Trophoblast cell (in vitro differentiated cells and primary cell): ENCODE measurements around the gene HOXD4.

Experiments
- DNase-seq, 2 donors: peaks; one replicate each; pipeline ENCODE4 v3.0.0-alpha.2; 2016
- H2AFZ ChIP-seq: 2 replicates; pipeline ENCODE4 v1.6.1; 2013; ENCODE audit warnings: low read length, moderate library complexity, mild to moderate bottlenecking; ENCODE audit not compliant: insufficient read depth, poor library complexity
- H2AK5ac ChIP-seq: 2 replicates; pipeline ENCODE4 v1.6.1; 2013; ENCODE audit warnings: mild to moderate bottlenecking, low read length
- H2BK120ac ChIP-seq: 2 replicates; pipeline ENCODE4 v1.6.1; 2013; ENCODE audit warnings: low read length, mild to moderate bottlenecking, moderate library complexity; ENCODE audit not compliant: insufficient read depth, poor library complexity
- H2BK12ac ChIP-seq: 2 replicates; pipeline ENCODE4 v1.6.1; 2013; ENCODE audit warnings: mild to moderate bottlenecking, low read length, moderate library complexity
- H2BK5ac ChIP-seq: 2 replicates; pipeline ENCODE4 v1.6.1; 2013; ENCODE audit warnings: low read length, low read depth, moderate library complexity, mild to moderate bottlenecking; ENCODE audit not compliant: poor library complexity
- H3K14ac ChIP-seq: 2 replicates; pipeline ENCODE4 v1.6.1; 2013; ENCODE audit warnings: mild to moderate bottlenecking, low read length
- H3K18ac ChIP-seq: 2 replicates; pipeline ENCODE4 v1.6.1; 2013; ENCODE audit warnings: mild to moderate bottlenecking, low read length
- H3K23ac ChIP-seq: 2 replicates; pipeline ENCODE4 v1.6.1; 2013; ENCODE audit warnings: low read length
- H3K27ac ChIP-seq: 2 replicates; pipeline ENCODE4 v1.5.1; 2013; ENCODE audit warnings: low read depth, mild to moderate bottlenecking, inconsistent platforms, low read length, moderate library complexity
- H3K27me3 ChIP-seq: 2 replicates; pipeline ENCODE4 v1.6.1; 2013; ENCODE audit warnings: inconsistent platforms, mild to moderate bottlenecking, low read length, moderate library complexity; ENCODE audit not compliant: insufficient read depth
- H3K36me3 ChIP-seq, 2 experiments: 1 replicate in 1 of 2; 2 replicates in 1 of 2; pipeline ENCODE4 v1.6.1; 2013; ENCODE audit warnings: low read length in 2 of 2, mild to moderate bottlenecking in 2 of 2, moderate library complexity in 1 of 2; ENCODE audit not compliant: insufficient read depth in 2 of 2, control insufficient read depth in 1 of 2
- H3K4ac ChIP-seq: 2 replicates; pipeline ENCODE4 v1.6.1; 2013; ENCODE audit warnings: low read depth, mild to moderate bottlenecking, low read length, moderate library complexity
- H3K4me1 ChIP-seq, 2 experiments: 1 replicate in 1 of 2; 2 replicates in 1 of 2; pipeline ENCODE4 v1.6.1; 2013; ENCODE audit warnings: low read length in 2 of 2, mild to moderate bottlenecking in 2 of 2, moderate library complexity in 1 of 2; ENCODE audit not compliant: insufficient read depth in 2 of 2, control insufficient read depth in 1 of 2
- H3K4me2 ChIP-seq: 2 replicates; pipeline ENCODE4 v1.6.1; 2013; ENCODE audit warnings: inconsistent platforms, mild to moderate bottlenecking, low read length, moderate library complexity
- H3K4me3 ChIP-seq: 2 replicates; pipeline ENCODE4 v1.5.1; 2013; ENCODE audit warnings: mild to moderate bottlenecking, low read depth, low read length, inconsistent platforms
- H3K79me1 ChIP-seq: one replicate; pipeline ENCODE4 v1.6.1; 2013; ENCODE audit warnings: low read length
- H3K79me2 ChIP-seq: 2 replicates; pipeline ENCODE4 v1.6.1; 2013; ENCODE audit warnings: low read length, mild to moderate bottlenecking; ENCODE audit not compliant: control insufficient read depth, insufficient read depth, poor library complexity
- H3K9ac ChIP-seq: 2 replicates; pipeline ENCODE4 v1.6.1; 2013; ENCODE audit warnings: mild to moderate bottlenecking, low read length
- H3K9me3 ChIP-seq: 2 replicates; pipeline ENCODE4 v1.6.1; 2013; ENCODE audit warnings: low read depth, mild to moderate bottlenecking, control low read depth, inconsistent platforms, low read length; ENCODE audit not compliant: insufficient read depth
- H4K12ac ChIP-seq: 2 replicates; pipeline ENCODE4 v1.6.1; 2013; ENCODE audit warnings: low read depth, mild to moderate bottlenecking, low read length, moderate library complexity
- H4K8ac ChIP-seq: 2 replicates; pipeline ENCODE4 v1.6.1; 2013; ENCODE audit warnings: low read depth, mild to moderate bottlenecking, low read length, moderate library complexity
- H4K91ac ChIP-seq: one replicate; pipeline ENCODE4 v1.6.1; 2013; ENCODE audit warnings: low read depth, mild to moderate bottlenecking, low read length, moderate library complexity
- WGBS: extraction: QIAGEN DNeasy Blood & Tissue Kit; methylation state at CpG from one replicate; pipeline ENCODE4 v1.1.7; 2013; ENCODE audit warnings: missing lambda C conversion rate; ENCODE audit not compliant: insufficient read length, insufficient coverage; ENCODE audit errors: extremely low coverage; 5-methylcytosine and 5-hydroxymethylcytosine counted together

HOXD4 gene

GRCh38 chr2:176140513-176141317 is 10.6 kb upstream of the HOXD4 start:
- H2BK12ac ChIP-seq = no peak overlapping the region
- H4K12ac ChIP-seq = peak overlapping the region; percentile 65
- no peak overlapping the region for H3K9ac ChIP-seq
- peaks cover 2% of the 10 kb centered on the region for H3K79me1 ChIP-seq
- H2BK5ac ChIP-seq = no peak overlapping the region
- no CpG with 5 or more reads among the region's 48 CpGs for WGBS
- H4K8ac ChIP-seq = peak overlapping the region; percentile 25
- H4K91ac ChIP-seq = peak overlapping the region; percentile 15
- peak overlapping the region; percentile 18 for H3K14ac ChIP-seq
- peak; percentile 51 to 79 for DNase-seq
- peak overlapping the region; percentile 16 for H3K18ac ChIP-seq
- peaks cover 52% of the 10 kb centered on the region for H3K27me3 ChIP-seq
- H3K23ac ChIP-seq = no peak overlapping the region
- peak overlapping the region; percentile 65 for H2AFZ ChIP-seq
- H3K27ac ChIP-seq = no peak overlapping the region
- no peak overlapping the region for H2BK120ac ChIP-seq
- H3K9me3 ChIP-seq = peaks cover 7% of the 10 kb centered on the region
- no peak overlapping the region for H2AK5ac ChIP-seq
- H3K4me1 ChIP-seq = peaks cover 5 to 6% of the 10 kb centered on the region in 2 experiments
- no peak overlapping the region for H3K4ac ChIP-seq
- peak overlapping the region; percentile 53 for H3K4me3 ChIP-seq
- H3K79me2 ChIP-seq = no peaks in the 10 kb centered on the region
- no peaks in the 10 kb centered on the region for H3K36me3 ChIP-seq
- peak overlapping the region; percentile 75 for H3K4me2 ChIP-seq

GRCh38 chr2:176142281-176142680 is 9.1 kb upstream of the HOXD4 start:
- Histone ChIP-seq H4K91ac (no peak overlapping the region), H3K79me1 (peaks cover 2% of the 10 kb centered on the region)
- no CpG with 5 or more reads among the region's 2 CpGs for WGBS

GRCh38 chr2:176145085-176145969 is 6.0 kb upstream of the HOXD4 start:
- H2BK5ac ChIP-seq = no peak overlapping the region
- no peak overlapping the region for H3K9ac ChIP-seq
- H2AFZ ChIP-seq = no peak overlapping the region
- no peak overlapping the region for H4K8ac ChIP-seq
- peaks cover 7% of the 10 kb centered on the region for H3K9me3 ChIP-seq
- no peaks in the 10 kb centered on the region for H3K79me2 ChIP-seq
- no peak overlapping the region for H3K4me2 ChIP-seq
- no peak overlapping the region for H3K27ac ChIP-seq
- peaks cover 2% of the 10 kb centered on the region for H3K79me1 ChIP-seq
- no peak overlapping the region for H4K91ac ChIP-seq
- H3K36me3 ChIP-seq = no peaks in the 10 kb centered on the region
- H3K27me3 ChIP-seq = peaks cover 67% of the 10 kb centered on the region
- H3K14ac ChIP-seq = no peak overlapping the region
- no peak overlapping the region for H2BK120ac ChIP-seq
- no peak overlapping the region for H3K4me3 ChIP-seq
- H3K4ac ChIP-seq = no peak overlapping the region
- no peak overlapping the region for H3K18ac ChIP-seq
- H3K4me1 ChIP-seq = peaks cover 0 to 4% of the 10 kb centered on the region in 2 experiments
- no peak overlapping the region for H2AK5ac ChIP-seq
- peak overlapping the region; percentile 7 for H3K23ac ChIP-seq
- no CpG with 5 or more reads among the region's 4 CpGs for WGBS
- DNase-seq = no peak
- no peak overlapping the region for H2BK12ac ChIP-seq
- H4K12ac ChIP-seq = no peak overlapping the region

More at GRCh38 chr2:176142281-176142680, 9.1 kb upstream of the HOXD4 start:
- no peak overlapping the region for H3K4ac ChIP-seq
- H3K9me3 ChIP-seq = peaks cover 3% of the 10 kb centered on the region
- no peak overlapping the region for H3K27ac ChIP-seq
- H3K9ac ChIP-seq = no peak overlapping the region
- H2BK5ac ChIP-seq = no peak overlapping the region
- peaks cover 52% of the 10 kb centered on the region for H3K27me3 ChIP-seq
- H3K18ac ChIP-seq = no peak overlapping the region
- H3K23ac ChIP-seq = no peak overlapping the region
- no peaks in the 10 kb centered on the region for H3K79me2 ChIP-seq
- H2BK12ac ChIP-seq = no peak overlapping the region
- no peak overlapping the region for H2AK5ac ChIP-seq
- no peak for DNase-seq
- no peak overlapping the region for H4K8ac ChIP-seq
- H3K4me1 ChIP-seq = peaks cover 0 to 6% of the 10 kb centered on the region in 2 experiments
- H3K4me3 ChIP-seq = no peak overlapping the region
- no peak overlapping the region for H3K4me2 ChIP-seq
- no peak overlapping the region for H2BK120ac ChIP-seq
- H3K36me3 ChIP-seq = no peaks in the 10 kb centered on the region
- no peak overlapping the region for H3K14ac ChIP-seq
- H4K12ac ChIP-seq = no peak overlapping the region
- H2AFZ ChIP-seq = no peak overlapping the region

- Histone ChIP-seq H3K27ac (no peak overlapping the region), H3K23ac (no peak overlapping the region), H2AK5ac (no peak overlapping the region), H2BK12ac (no peak overlapping the region), H2BK5ac (no peak overlapping the region), H3K79me1 (no peaks in the 10 kb centered on the region), H4K91ac (no peak overlapping the region), H4K12ac (no peak overlapping the region), H3K18ac (no peak overlapping the region), H4K8ac (no peak overlapping the region), H3K4ac (no peak overlapping the region), H3K79me2 (no peaks in the 10 kb centered on the region), H3K9ac (no peak overlapping the region), H3K4me3 (no peak overlapping the region), H3K4me1 (no peaks in the 10 kb centered on the region), H3K9me3 (peaks cover 9% of the 10 kb centered on the region), H3K14ac (no peak overlapping the region), H3K4me2 (no peak overlapping the region), H3K36me3 (no peaks in the 10 kb centered on the region), H2BK120ac (no peak overlapping the region), H2AFZ (no peak overlapping the region), H3K27me3 (peaks cover 73% of the 10 kb centered on the region)
- no CpG with 5 or more reads among the region's 6 CpGs for WGBS
- DNase-seq = no peak
Observed at GRCh38 chr2:176146101-176146500, 5.2 kb upstream of the HOXD4 start.
